H1 (cell line): ENCODE results near the gene CD79A. TPM values are rescaled to one million over a fixed set of nuclear protein-coding genes. Genes with fewer than 3 reads are reported as not detected.

Source experiments
- CTCF ChIP-seq, 3 experiments: IDR thresholded peaks; 1 replicate in 2 of 3; 2 replicates in 1 of 3; pipeline versions ENCODE4 v1.5.1 to v1.6.1; 2011; ENCODE audit warnings: low read length in 3 of 3, mild to moderate bottlenecking in 3 of 3, inconsistent platforms in 2 of 3, low read depth in 1 of 3, moderate library complexity in 1 of 3; ENCODE audit not compliant: insufficient read depth in 1 of 3; ENCODE audit errors: control extremely low read depth in 1 of 3
- EZH2 ChIP-seq: fragments of 200-600 bp; sonication (generic); IDR thresholded peaks from 2 replicates; pipeline ENCODE4 v1.7.1; 2012; ENCODE audit warnings: low read depth, mild to moderate bottlenecking, moderate library complexity, low read length, inconsistent platforms; ENCODE audit not compliant: severe bottlenecking
- JUN ChIP-seq: IDR thresholded peaks from 2 replicates; pipeline ENCODE4 v1.6.1; 2011; ENCODE audit warnings: low read depth, mild to moderate bottlenecking, improper control_type of control experiment, low read length
- SUZ12 ChIP-seq: fragments of 200-600 bp; sonication (generic); IDR thresholded peaks from 2 replicates; pipeline ENCODE4 v1.6.1; 2012; ENCODE audit warnings: mild to moderate bottlenecking, inconsistent platforms, low read length, moderate library complexity, mixed read lengths
- polyA plus RNA-seq, 7 experiments: library from polyadenylated mRNA; depleted of rRNA in 3 of 7; stranded (reverse) in 5 of 7; unstranded in 2 of 7; fragments of >200 nt in 5 of 7; fragments of 200-250 nt in 2 of 7; gene quantifications; 1 replicate in 5 of 7; 2 replicates in 1 of 7; 4 replicates in 1 of 7; pipeline versions ENCODE4 v1.2.1 to v1.2.3, GENCODE V29; 2011 to 2013; ENCODE audit warnings: missing spikeins in 2 of 7, mixed read lengths in 2 of 7
- total RNA-seq: library from RNA; stranded (reverse); fragmentation: NEBNext Ultra II Directional; extraction: Animal tissue kit (Norgen Biotek cat#: 25700); gene quantifications from 2 replicates; pipeline ENCODE4 v1.2.1, GENCODE V29; 2021

Gene CD79A
- total and polyA plus RNA-seq, 2 of the 8 experiments (the other 6 are each of a cell fraction or from before 2014, with no cell fraction given), result 0.54 to 0.77 TPM

- no peak for TF ChIP-seq CTCF (IDR thresholded peaks at IDR 0.05; ENCODE audit: control extremely low read depth in 1 of 3, insufficient read depth in 1 of 3, low read depth in 1 of 3, low read length in 3 of 3)
- TF ChIP-seq JUN, result no peak
- peak; percentile 83 for TF ChIP-seq EZH2
- TF ChIP-seq SUZ12, result peak; percentile 84
- TF ChIP-seq, all 59 proteins: peak for 3
Observed at GRCh38 chr19:41928754-41929535, 51.9 kb downstream of the CD79A start (continued).
